GM12875 (cell line): ENCODE data around the gene CRMP1.

ENCODE experiments used
- H3K4me3 ChIP-seq: one replicate; pipeline ENCODE4 v1.5.1; 2011; ENCODE audit warnings: low read depth, low read length, control low read depth
- CTCF ChIP-seq: IDR thresholded peaks from 2 replicates; pipeline ENCODE4 v1.5.1; 2011; ENCODE audit warnings: low read depth, mild to moderate bottlenecking, control low read depth, inconsistent platforms, low read length, moderate library complexity, borderline replicate concordance; ENCODE audit not compliant: insufficient read depth

CRMP1 gene

GRCh38 chr4:5884796-5885195, 8.1 kb downstream of the CRMP1 start:
- no peak overlapping the region for H3K4me3 ChIP-seq
- TF ChIP-seq CTCF = no peak

DNA sequence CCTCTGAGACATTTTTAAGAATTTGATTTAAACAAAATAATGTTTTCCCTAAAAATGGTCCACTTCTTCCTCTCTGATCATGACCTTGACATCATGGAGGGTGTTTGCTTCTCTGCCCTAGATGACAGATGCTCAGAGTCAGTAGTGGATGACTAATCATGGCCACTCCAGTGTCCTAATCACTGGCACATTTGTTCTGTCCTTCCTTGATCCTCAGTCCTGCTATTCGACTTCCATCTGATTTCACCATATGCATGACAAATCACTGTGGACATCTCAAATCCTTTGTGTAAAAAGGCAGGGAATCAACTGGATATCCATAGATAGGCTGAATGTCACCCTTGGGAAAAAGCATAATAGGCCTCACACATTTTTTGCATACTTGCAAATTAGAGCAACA, 9.0 kb downstream of the CRMP1 start:
- TF ChIP-seq CTCF = no peak
- H3K4me3 ChIP-seq = no peak overlapping the region

DNA sequence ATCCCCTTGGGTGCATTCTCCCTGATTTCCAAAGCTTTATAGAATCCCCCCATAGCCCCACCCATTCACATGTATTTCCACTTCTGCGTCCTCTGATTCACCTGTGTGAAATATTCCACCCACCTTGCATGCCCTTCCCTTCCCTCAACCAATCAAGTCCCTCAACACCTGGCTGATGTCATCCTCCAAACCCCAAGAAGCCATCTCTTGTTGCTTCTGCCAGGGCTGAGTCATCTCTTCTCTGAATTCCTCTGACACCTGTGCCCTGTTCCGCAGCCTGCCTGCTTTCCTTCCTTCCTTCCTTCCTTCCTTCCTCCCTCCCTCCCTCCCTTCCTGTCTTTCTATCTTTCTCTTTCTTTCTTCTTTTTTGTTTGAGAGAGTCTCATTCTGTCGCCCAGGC, 9.9 kb downstream of the CRMP1 start:
- no peak overlapping the region for H3K4me3 ChIP-seq
- no peak for TF ChIP-seq CTCF

- no peak overlapping the region for H3K4me3 ChIP-seq
- no peak for TF ChIP-seq CTCF
Measured at GRCh38 chr4:5881340-5881739, 11.5 kb downstream of the CRMP1 start.

GRCh38 chr4:5878359-5878758, 14.5 kb downstream of the CRMP1 start:
- no peak overlapping the region for H3K4me3 ChIP-seq
- no peak for TF ChIP-seq CTCF

GRCh38 chr4:5877392-5877791, 15.5 kb downstream of the CRMP1 start:
- TF ChIP-seq CTCF = no peak
- no peak overlapping the region for H3K4me3 ChIP-seq

DNA sequence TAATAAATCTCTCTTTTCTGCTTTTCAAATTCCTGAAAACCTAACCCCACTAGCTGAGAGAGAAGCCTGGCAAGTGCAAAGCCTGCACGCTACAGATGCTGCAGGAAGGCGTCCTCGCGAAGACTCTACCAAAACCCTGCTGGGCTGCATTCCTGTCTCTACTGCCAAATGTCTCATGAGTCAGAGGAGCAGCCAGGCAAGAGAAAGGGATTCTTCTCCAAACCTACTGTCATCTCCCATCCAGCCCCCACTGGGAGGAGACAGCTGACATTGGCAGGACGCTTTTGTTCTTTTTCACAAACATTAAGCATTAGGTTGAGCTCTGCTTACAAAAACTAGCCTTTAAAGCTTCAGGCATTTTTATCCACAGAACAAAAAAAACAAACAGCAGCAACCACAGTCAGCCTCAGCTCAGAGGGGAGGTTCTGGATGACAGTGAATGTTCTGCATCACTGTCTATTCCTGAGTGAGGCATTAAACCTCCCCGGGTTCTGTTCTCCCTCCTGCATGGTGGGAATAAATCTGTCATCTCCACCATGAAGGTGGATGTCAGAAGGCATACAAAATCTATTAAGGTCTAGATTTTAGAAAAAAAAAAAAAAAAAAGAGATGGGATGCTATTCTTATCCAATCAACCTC, 18.0 kb downstream of the CRMP1 start:
- H3K4me3 ChIP-seq = no peak overlapping the region

More for the DNA sequence above, 18.0 kb downstream of the CRMP1 start:
- TF ChIP-seq CTCF = no peak
